ENCODE data around the gene EFS. TPM values are rescaled to one million over a fixed set of nuclear protein-coding genes. Genes with fewer than 3 reads are reported as not detected.
A peak's percentile ranks its signal among the peaks of the same experiment; 100 is the strongest.

The EFS gene
- total RNA-seq, 1 donor from 2014 or later = 32.4 TPM

DNA sequence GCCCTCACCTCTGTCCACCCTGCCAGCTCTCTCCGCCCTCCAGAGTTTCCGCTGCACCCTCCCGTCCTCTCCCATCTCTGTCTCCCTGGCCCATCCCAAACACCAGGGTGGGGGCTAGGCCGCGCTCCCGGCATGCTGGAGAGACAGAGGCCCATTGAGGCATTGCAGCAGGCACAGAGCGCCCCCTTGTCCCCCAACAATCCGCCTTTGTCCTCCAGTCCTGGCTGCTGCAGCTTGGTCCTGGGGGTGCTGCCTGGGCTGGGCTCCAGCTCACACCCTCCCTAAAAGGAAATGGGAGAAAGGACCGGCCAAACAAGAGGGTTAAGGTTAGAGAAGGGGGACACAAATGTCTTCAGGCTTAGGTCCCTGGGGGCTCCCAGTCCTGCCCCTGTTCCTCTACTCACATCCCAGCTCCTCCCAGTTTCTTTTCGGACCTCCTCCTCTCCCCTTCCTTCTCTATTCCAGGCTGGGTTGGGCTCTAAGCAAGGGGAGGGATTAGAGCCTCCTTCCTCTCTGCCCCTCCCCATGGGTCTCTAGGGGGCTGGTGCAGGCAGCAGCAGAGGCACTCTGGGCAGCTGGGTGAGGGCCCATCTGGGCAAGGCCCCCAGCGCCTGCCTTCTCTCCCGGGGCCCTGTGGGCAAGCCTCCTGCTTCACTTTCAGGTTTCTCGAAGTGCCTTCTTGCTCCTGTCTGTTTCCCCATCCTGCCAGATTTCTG, 11.7 kb upstream of the EFS start, which contains the start of gene CMTM5:
Gene CMTM5 (plus strand): TSS at position 565 of the 716 bp plus-strand sequence. CDS start 206 bp downstream, outside the sequence.
- H3K4me1 ChIP-seq = no peaks in the 10 kb centered on the region
- DNase-seq (ENCODE audit: extremely low spot score in 2 of 2) = no peak
- no peak for TF ChIP-seq POLR2A (IDR thresholded peaks at IDR 0.05)
- no peak for TF ChIP-seq POLR2AphosphoS5 (IDR thresholded peaks at IDR 0.05; ENCODE audit: insufficient read depth in 1 of 2, low read depth in 1 of 2)
- TF ChIP-seq CTCF (IDR thresholded peaks at IDR 0.05) = no peak
- no peaks in the 10 kb centered on the region for H3K9me3 ChIP-seq
- no peaks in the 10 kb centered on the region for H3K27me3 ChIP-seq
- H3K36me3 ChIP-seq = no peaks in the 10 kb centered on the region
- H3K27ac ChIP-seq = no peak within 1 kb of the TSS
- peak within 1 kb of the TSS in 1 of 2 donors; percentile 8 for H3K4me3 ChIP-seq
- intact Hi-C loops (cut with DNase I) = no loop called here

- no peaks in the 10 kb centered on the region for H3K9me3 ChIP-seq
- H3K27ac ChIP-seq = no peak overlapping the region
- no peaks in the 10 kb centered on the region for H3K4me1 ChIP-seq
- DNase-seq (ENCODE audit: extremely low spot score in 2 of 2) = no peak
- intact Hi-C loops (cut with DNase I) = no loop called here
- no peak for TF ChIP-seq POLR2A (IDR thresholded peaks at IDR 0.05)
- H3K4me3 ChIP-seq = no peak overlapping the region
- H3K27me3 ChIP-seq = no peaks in the 10 kb centered on the region
- no peaks in the 10 kb centered on the region for H3K36me3 ChIP-seq
Observed at GRCh38 chr14:23375527-23376251, 10.7 kb upstream of the EFS start.

DNA sequence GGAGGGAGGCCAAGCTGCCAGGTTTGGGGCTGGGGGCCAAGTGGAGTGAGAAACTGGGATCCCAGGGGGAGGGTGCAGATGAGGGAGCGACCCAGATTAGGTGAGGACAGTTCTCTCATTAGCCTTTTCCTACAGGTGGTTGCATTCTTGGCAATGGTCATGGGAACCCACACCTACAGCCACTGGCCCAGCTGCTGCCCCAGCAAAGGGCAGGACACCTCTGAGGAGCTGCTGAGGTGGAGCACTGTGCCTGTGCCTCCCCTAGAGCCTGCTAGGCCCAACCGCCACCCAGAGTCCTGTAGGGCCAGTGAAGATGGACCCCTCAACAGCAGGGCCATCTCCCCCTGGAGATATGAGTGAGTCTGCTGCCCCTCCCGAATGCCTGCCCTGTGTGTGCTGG, 8.1 kb upstream of the EFS start:
- Histone ChIP-seq H3K4me1 (no peaks in the 10 kb centered on the region), H3K9me3 (no peaks in the 10 kb centered on the region), H3K36me3 (no peaks in the 10 kb centered on the region), H3K27me3 (no peaks in the 10 kb centered on the region), H3K4me3 (no peak overlapping the region), H3K27ac (no peak overlapping the region)
- no peak for DNase-seq (ENCODE audit: extremely low spot score in 2 of 2)
- TF ChIP-seq POLR2AphosphoS5 (IDR thresholded peaks at IDR 0.05; ENCODE audit: insufficient read depth in 1 of 2, low read depth in 1 of 2) = no peak
- TF ChIP-seq POLR2A (IDR thresholded peaks at IDR 0.05) = no peak
- TF ChIP-seq CTCF (IDR thresholded peaks at IDR 0.05) = no peak
- intact Hi-C loops (cut with DNase I) = no loop called here

DNA sequence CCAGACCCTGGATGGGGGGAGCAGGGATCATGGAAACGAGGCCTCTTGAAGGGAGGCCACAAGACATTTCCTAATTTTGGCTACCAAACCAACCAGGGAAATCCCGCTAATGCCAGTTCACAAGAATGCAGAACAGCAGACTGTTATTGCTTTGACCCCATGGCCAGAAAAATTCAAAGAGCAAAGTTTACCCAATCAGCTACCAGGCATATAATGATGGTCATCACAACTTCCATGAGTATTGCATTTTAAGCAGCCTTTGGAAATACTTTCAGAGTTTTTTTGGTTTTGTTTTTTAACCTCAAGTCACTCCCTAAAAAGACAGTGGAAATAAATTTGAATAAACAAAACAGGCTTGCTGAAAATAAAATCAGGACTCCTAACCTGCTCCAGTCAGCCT, 7.5 kb upstream of the EFS start, which contains the start of gene IL25:
Gene IL25 (plus strand): TSS at position 301 of the 400 bp plus-strand sequence.
- TF ChIP-seq POLR2A (IDR thresholded peaks at IDR 0.05) = no peak
- no peak for TF ChIP-seq POLR2AphosphoS5 (IDR thresholded peaks at IDR 0.05; ENCODE audit: insufficient read depth in 1 of 2, low read depth in 1 of 2)
- TF ChIP-seq CTCF (IDR thresholded peaks at IDR 0.05) = no peak

GRCh38 chr14:23371865-23372264, 6.9 kb upstream of the EFS start:
- Histone ChIP-seq H3K4me3 (no peak overlapping the region), H3K9me3 (no peaks in the 10 kb centered on the region), H3K36me3 (no peaks in the 10 kb centered on the region), H3K27me3 (no peaks in the 10 kb centered on the region), H3K27ac (no peak overlapping the region), H3K4me1 (peaks cover 10% of the 10 kb centered on the region)
- DNase-seq (ENCODE audit: extremely low spot score in 2 of 2) = no peak
- intact Hi-C loops (cut with DNase I) = no loop called here
- no peak for TF ChIP-seq POLR2A (IDR thresholded peaks at IDR 0.05)
- no peak for TF ChIP-seq CTCF (IDR thresholded peaks at IDR 0.05)
- no peak for TF ChIP-seq POLR2AphosphoS5 (IDR thresholded peaks at IDR 0.05; ENCODE audit: insufficient read depth in 1 of 2, low read depth in 1 of 2)

More for the DNA sequence above, 7.5 kb upstream of the EFS start, which contains the start of gene IL25:
- Histone ChIP-seq H3K27ac (no peak within 1 kb of the TSS), H3K4me1 (peaks cover 3% of the 10 kb centered on the region), H3K27me3 (no peaks in the 10 kb centered on the region), H3K4me3 (no peak within 1 kb of the TSS), H3K9me3 (no peaks in the 10 kb centered on the region), H3K36me3 (no peaks in the 10 kb centered on the region)
- DNase-seq (ENCODE audit: extremely low spot score in 2 of 2) = no peak
- intact Hi-C loops (cut with DNase I) = no loop called here

Measured in vagina (tissue), 2 donors.